Measurements from ENCODE around the gene BCL11B.

BCL11B gene

GRCh38 chr14:99199846-99200653, 71.9 kb downstream of the BCL11B start:
- ATAC-seq (replicated peaks; ENCODE audit: extremely low read depth, poor library complexity, severe bottlenecking) (no peak), DNase-seq (ENCODE audit: low spot score in 2 of 2) (no peak)
- peaks cover 59% of the 10 kb centered on the region for H3K36me3 Mint-ChIP-seq (ENCODE audit: insufficient read depth)

GRCh38 chr14:99198746-99199502, 73.1 kb downstream of the BCL11B start:
- H3K27ac Mint-ChIP-seq (ENCODE audit: low read depth): peak overlapping the region; percentile 92
- peak overlapping the region; percentile 51 for H3K4me3 Mint-ChIP-seq
- no peaks in the 10 kb centered on the region for H3K27me3 Mint-ChIP-seq
- peaks cover 53% of the 10 kb centered on the region for H3K36me3 Mint-ChIP-seq (ENCODE audit: insufficient read depth)
- H3K4me1 Mint-ChIP-seq: peaks cover 92% of the 10 kb centered on the region
- DNase-seq (ENCODE audit: low spot score in 2 of 2) (no peak), ATAC-seq (replicated peaks; ENCODE audit: extremely low read depth, poor library complexity, severe bottlenecking) (no peak)
- no peaks in the 10 kb centered on the region for H3K9me3 Mint-ChIP-seq

More at GRCh38 chr14:99199846-99200653, 71.9 kb downstream of the BCL11B start:
- Mint-ChIP-seq H3K9me3 (no peaks in the 10 kb centered on the region), H3K27ac (ENCODE audit: low read depth) (peak overlapping the region; percentile 92), H3K27me3 (no peaks in the 10 kb centered on the region), H3K4me3 (peak overlapping the region; percentile 66), H3K4me1 (peaks cover 92% of the 10 kb centered on the region)

DNA sequence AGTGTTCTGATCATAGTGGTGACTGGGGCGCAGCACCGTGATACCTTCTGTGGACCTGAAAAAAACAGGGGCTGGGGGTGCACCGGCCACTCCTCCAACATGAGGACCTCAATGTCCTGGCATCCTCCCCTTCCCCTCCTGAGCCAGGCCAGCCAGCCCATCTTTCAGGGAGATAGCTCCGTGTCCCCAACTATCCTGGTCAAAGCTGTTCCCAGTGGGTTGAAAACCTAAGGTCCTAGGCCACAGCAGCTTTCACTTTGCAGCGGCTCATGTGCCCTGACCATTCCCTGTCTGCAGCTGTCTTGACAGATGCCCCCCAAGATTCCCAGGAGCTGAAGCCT, 75.7 kb downstream of the BCL11B start:
- Mint-ChIP-seq H3K9me3 (no peaks in the 10 kb centered on the region), H3K4me3 (peak overlapping the region; percentile 40), H3K27me3 (no peaks in the 10 kb centered on the region), H3K36me3 (ENCODE audit: insufficient read depth) (peaks cover 55% of the 10 kb centered on the region), H3K27ac (ENCODE audit: low read depth) (peak overlapping the region; percentile 93), H3K4me1 (peaks cover 92% of the 10 kb centered on the region)
- DNase-seq (ENCODE audit: low spot score in 2 of 2): no peak
- ATAC-seq (replicated peaks; ENCODE audit: extremely low read depth, poor library complexity, severe bottlenecking): no peak

DNA sequence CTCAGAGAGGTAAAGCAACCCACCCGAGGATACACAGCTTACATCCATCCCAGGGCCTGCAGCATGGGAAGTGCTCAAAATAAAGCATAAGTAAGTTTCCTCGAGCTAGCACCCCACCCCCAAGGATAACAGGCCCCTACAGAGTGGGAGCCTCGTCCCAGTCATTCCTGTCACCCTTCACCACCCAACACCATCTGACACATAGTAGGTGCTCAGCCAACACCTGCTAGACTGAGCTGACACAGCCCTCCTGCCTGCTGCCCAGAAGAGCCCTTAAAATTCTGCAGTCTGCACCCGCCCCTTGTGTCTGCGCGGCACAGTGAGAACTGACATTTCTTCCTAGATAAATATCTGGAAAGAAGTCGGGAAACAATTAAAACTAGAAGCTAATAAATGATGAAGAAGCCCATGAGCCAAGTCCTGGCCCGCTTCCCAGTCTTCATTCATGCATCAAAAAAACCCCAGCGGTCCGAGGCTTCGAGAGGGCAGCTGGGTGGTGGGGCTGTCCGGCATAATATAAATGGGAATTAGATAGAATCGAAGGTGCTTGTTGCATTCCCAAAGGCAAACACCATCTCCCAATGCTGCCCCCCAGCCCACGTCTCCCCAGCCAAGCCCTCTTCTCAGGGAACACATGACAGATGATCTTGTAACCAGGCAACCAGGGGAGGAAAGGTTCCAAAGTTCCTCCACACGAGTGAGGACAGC, 76.2 kb downstream of the BCL11B start:
- Mint-ChIP-seq H3K36me3 (ENCODE audit: insufficient read depth) (peaks cover 54% of the 10 kb centered on the region), H3K4me3 (peak overlapping the region; percentile 87), H3K27ac (ENCODE audit: low read depth) (peak overlapping the region; percentile 93), H3K9me3 (no peaks in the 10 kb centered on the region), H3K4me1 (peaks cover 92% of the 10 kb centered on the region), H3K27me3 (no peaks in the 10 kb centered on the region)
- ATAC-seq (replicated peaks; ENCODE audit: extremely low read depth, poor library complexity, severe bottlenecking): no peak
- no peak for DNase-seq (ENCODE audit: low spot score in 2 of 2)

DNA sequence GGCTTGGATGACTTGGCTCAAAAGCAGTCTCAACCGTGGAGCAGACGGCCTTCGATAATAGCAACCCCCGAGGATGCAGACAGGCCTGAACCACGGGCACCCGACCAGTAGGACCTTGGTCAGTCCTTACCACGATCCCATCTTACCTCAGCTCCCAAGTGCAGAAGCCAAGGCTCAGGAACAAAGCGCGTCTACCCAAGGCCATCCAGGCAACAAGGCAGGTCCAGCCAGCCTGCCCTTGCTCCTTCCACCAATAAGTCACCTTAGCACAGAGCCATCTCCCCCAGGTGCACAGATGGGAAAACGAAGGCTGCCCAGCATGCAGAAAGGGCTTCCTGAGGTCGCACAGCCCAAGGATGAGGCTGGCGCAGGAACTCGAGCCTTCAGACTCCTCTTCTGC, 77.3 kb downstream of the BCL11B start:
- Mint-ChIP-seq H3K4me3 (peak overlapping the region; percentile 87), H3K9me3 (no peaks in the 10 kb centered on the region), H3K27ac (ENCODE audit: low read depth) (peak overlapping the region; percentile 93), H3K36me3 (ENCODE audit: insufficient read depth) (peaks cover 50% of the 10 kb centered on the region), H3K27me3 (no peaks in the 10 kb centered on the region), H3K4me1 (peaks cover 94% of the 10 kb centered on the region)
- ATAC-seq (replicated peaks; ENCODE audit: extremely low read depth, poor library complexity, severe bottlenecking) (no peak), DNase-seq (ENCODE audit: low spot score in 2 of 2) (no peak)

GRCh38 chr14:99194136-99194535, 77.9 kb downstream of the BCL11B start:
- no peak for ATAC-seq (replicated peaks; ENCODE audit: extremely low read depth, poor library complexity, severe bottlenecking)
- H3K9me3 Mint-ChIP-seq: no peaks in the 10 kb centered on the region
- peak overlapping the region; percentile 93 for H3K27ac Mint-ChIP-seq (ENCODE audit: low read depth)
- peaks cover 94% of the 10 kb centered on the region for H3K4me1 Mint-ChIP-seq
- H3K27me3 Mint-ChIP-seq: no peaks in the 10 kb centered on the region
- H3K36me3 Mint-ChIP-seq (ENCODE audit: insufficient read depth): peaks cover 50% of the 10 kb centered on the region
- H3K4me3 Mint-ChIP-seq: peak overlapping the region; percentile 87
- DNase-seq (ENCODE audit: low spot score in 2 of 2): no peak

GRCh38 chr14:99192830-99193229, 79.2 kb downstream of the BCL11B start:
- Mint-ChIP-seq H3K27ac (ENCODE audit: low read depth) (peak overlapping the region; percentile 93), H3K36me3 (ENCODE audit: insufficient read depth) (peaks cover 47% of the 10 kb centered on the region), H3K9me3 (no peaks in the 10 kb centered on the region), H3K4me1 (peaks cover 94% of the 10 kb centered on the region), H3K4me3 (peak overlapping the region; percentile 87), H3K27me3 (no peaks in the 10 kb centered on the region)
- DNase-seq (ENCODE audit: low spot score in 2 of 2) (no peak), ATAC-seq (replicated peaks; ENCODE audit: extremely low read depth, poor library complexity, severe bottlenecking) (no peak)

- ATAC-seq (replicated peaks; ENCODE audit: extremely low read depth, poor library complexity, severe bottlenecking): peak; percentile 39
- H3K36me3 Mint-ChIP-seq (ENCODE audit: insufficient read depth): peaks cover 47% of the 10 kb centered on the region
- H3K4me3 Mint-ChIP-seq: peak overlapping the region; percentile 87
- no peak for DNase-seq (ENCODE audit: low spot score in 2 of 2)
- peaks cover 94% of the 10 kb centered on the region for H3K4me1 Mint-ChIP-seq
- no peaks in the 10 kb centered on the region for H3K27me3 Mint-ChIP-seq
- H3K9me3 Mint-ChIP-seq: no peaks in the 10 kb centered on the region
- H3K27ac Mint-ChIP-seq (ENCODE audit: low read depth): peak overlapping the region; percentile 93
These were observed 79.9 kb downstream of the BCL11B start for GRCh38 chr14:99192028-99192621.

DNA sequence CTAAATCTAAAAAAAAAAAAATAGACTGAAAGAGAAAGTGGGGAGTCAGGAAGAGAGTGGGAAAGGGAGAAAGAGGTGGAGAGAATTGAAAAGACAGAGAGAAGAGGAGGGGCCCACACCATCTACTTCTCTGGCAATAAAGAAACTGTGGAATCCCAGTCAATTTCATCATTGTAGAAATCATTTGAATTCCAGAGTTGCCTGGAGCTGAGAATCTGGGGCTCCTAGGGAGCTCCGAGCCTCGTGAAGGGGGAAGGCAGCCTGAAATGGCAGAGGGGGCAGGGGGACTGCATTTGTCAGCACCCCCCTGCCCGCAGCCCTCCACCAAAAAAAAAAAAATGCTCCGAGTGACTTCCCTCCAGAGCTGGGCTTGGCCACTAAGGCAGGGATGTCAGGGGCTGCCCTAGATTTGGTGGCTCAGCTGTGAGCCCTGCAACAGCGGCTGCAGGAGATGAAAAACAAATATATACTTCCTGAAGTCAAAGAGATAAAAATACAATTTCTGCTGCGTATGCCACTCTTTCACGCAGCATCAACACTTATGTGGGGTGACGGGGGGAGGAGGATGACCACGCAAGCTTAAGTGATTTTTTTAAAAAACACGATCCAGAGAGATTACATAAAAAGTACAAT, 80.5 kb downstream of the BCL11B start:
- peak; percentile 57 for ATAC-seq (replicated peaks; ENCODE audit: extremely low read depth, poor library complexity, severe bottlenecking)
- peak overlapping the region; percentile 93 for H3K27ac Mint-ChIP-seq (ENCODE audit: low read depth)
- H3K36me3 Mint-ChIP-seq (ENCODE audit: insufficient read depth): peaks cover 49% of the 10 kb centered on the region
- no peaks in the 10 kb centered on the region for H3K9me3 Mint-ChIP-seq
- peaks cover 96% of the 10 kb centered on the region for H3K4me1 Mint-ChIP-seq
- no peaks in the 10 kb centered on the region for H3K27me3 Mint-ChIP-seq
- DNase-seq (ENCODE audit: low spot score in 2 of 2): peak in 1 of 2 donors; percentile 32
- H3K4me3 Mint-ChIP-seq: peak overlapping the region; percentile 87

- DNase-seq (ENCODE audit: low spot score in 2 of 2) (peak in 1 of 2 donors; percentile 27), ATAC-seq (replicated peaks; ENCODE audit: extremely low read depth, poor library complexity, severe bottlenecking) (peak; percentile 24)
- no peaks in the 10 kb centered on the region for H3K27me3 Mint-ChIP-seq
- no peaks in the 10 kb centered on the region for H3K9me3 Mint-ChIP-seq
- peaks cover 96% of the 10 kb centered on the region for H3K4me1 Mint-ChIP-seq
- peak overlapping the region; percentile 93 for H3K27ac Mint-ChIP-seq (ENCODE audit: low read depth)
- peaks cover 47% of the 10 kb centered on the region for H3K36me3 Mint-ChIP-seq (ENCODE audit: insufficient read depth)
- peak overlapping the region; percentile 87 for H3K4me3 Mint-ChIP-seq
These were observed 81.2 kb downstream of the BCL11B start for GRCh38 chr14:99190696-99191394.

DNA sequence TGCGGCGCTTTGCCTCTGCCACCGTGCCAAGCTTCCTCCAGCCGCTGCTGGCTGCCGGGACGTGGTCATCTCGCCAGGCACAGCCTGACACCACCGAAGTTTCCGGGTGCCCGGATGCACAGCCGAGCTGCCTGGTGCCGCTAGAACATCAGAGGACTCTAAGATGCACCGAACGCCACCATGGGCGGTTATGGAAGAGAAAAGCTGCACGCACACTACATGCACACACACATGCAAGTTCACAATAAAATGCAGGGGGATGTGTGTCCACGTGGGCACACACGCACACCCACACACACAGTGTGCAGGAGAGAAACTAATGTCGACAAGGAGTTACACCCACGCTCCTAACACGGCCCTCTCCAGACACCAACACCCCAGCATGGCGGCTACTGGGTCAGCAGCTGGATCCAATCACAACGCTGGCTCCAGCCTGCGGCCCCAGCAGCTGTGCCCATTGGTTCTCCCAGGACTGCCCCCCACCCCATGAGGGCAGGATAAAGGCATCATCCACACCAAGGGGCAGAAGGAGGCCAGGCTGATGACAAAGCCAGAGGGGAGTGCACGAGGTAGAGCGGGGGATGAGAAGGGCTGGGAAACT, 82.7 kb downstream of the BCL11B start:
- DNase-seq (ENCODE audit: low spot score in 2 of 2) (peak in 1 of 2 donors; percentile 33), ATAC-seq (replicated peaks; ENCODE audit: extremely low read depth, poor library complexity, severe bottlenecking) (peak; percentile 13)
- H3K27me3 Mint-ChIP-seq: no peaks in the 10 kb centered on the region
- H3K4me1 Mint-ChIP-seq: peaks cover 96% of the 10 kb centered on the region
- peaks cover 52% of the 10 kb centered on the region for H3K36me3 Mint-ChIP-seq (ENCODE audit: insufficient read depth)
- H3K4me3 Mint-ChIP-seq: peak overlapping the region; percentile 87
- no peaks in the 10 kb centered on the region for H3K9me3 Mint-ChIP-seq
- H3K27ac Mint-ChIP-seq (ENCODE audit: low read depth): peak overlapping the region; percentile 93

All from central memory CD8-positive, alpha-beta T cell (primary cell).